D721Med (cell line): ENCODE results near the gene MECP2.
"Not testable (repeated sequence)": the region's sequence is repeated elsewhere in the genome, so short reads cannot be mapped to it uniquely, and the experiment has no call there.

ENCODE experiments used
- DNase-seq: peaks from one replicate; pipeline ENCODE4 v3.0.0; 2011; ENCODE audit warnings: low spot score; ENCODE audit not compliant: insufficient read length
- FAIRE-seq: peaks from 2 replicates; lab custom pipeline; 2011; peaks lifted over from hg19 to GRCh38; lab: Jason Lieb, UNC
- TF ChIP-seq, protein P1 (sequence below): IDR thresholded peaks from 2 replicates; pipeline ENCODE4 v1.5.1; 2012; ENCODE audit warnings: mild to moderate bottlenecking, control low read depth; ENCODE audit not compliant: insufficient read depth; ENCODE audit errors: missing control alignments

The MECP2 gene

DNA sequence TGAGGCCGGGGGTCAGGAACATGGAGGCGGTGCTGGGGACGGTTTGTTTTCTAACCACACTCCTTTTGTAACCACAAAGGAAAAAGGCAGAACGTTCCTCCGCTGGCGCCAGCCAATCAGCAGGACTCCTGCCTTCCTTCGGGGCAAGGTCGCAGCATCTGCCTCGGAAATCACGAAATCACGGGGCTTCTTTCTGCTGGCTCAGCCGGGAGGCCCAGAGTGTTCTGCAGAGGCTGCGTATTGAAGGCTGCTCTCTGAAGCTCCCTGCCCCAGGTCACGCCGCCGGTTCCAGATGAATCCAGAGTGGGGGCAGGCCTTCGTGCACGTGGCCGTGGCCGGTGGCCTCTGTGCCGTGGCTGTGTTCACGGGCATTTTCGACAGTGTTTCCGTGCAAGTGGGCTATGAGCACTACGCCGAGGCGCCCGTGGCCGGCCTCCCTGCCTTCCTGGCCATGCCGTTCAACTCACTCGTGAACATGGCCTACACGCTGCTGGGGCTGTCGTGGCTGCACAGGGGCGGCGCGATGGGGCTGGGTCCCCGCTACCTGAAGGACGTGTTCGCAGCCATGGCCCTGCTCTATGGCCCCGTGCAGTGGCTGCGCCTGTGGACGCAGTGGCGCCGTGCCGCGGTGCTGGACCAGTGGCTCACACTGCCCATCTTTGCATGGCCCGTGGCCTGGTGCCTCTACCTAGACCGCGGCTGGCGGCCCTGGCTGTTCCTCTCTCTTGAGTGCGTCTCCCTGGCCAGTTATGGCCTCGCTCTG, 115.6 kb downstream of the MECP2 start:
- DNase-seq (no peak), FAIRE-seq (no peak)
- TF ChIP-seq, protein P1, sequence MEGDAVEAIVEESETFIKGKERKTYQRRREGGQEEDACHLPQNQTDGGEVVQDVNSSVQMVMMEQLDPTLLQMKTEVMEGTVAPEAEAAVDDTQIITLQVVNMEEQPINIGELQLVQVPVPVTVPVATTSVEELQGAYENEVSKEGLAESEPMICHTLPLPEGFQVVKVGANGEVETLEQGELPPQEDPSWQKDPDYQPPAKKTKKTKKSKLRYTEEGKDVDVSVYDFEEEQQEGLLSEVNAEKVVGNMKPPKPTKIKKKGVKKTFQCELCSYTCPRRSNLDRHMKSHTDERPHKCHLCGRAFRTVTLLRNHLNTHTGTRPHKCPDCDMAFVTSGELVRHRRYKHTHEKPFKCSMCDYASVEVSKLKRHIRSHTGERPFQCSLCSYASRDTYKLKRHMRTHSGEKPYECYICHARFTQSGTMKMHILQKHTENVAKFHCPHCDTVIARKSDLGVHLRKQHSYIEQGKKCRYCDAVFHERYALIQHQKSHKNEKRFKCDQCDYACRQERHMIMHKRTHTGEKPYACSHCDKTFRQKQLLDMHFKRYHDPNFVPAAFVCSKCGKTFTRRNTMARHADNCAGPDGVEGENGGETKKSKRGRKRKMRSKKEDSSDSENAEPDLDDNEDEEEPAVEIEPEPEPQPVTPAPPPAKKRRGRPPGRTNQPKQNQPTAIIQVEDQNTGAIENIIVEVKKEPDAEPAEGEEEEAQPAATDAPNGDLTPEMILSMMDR, result no peak

DNA sequence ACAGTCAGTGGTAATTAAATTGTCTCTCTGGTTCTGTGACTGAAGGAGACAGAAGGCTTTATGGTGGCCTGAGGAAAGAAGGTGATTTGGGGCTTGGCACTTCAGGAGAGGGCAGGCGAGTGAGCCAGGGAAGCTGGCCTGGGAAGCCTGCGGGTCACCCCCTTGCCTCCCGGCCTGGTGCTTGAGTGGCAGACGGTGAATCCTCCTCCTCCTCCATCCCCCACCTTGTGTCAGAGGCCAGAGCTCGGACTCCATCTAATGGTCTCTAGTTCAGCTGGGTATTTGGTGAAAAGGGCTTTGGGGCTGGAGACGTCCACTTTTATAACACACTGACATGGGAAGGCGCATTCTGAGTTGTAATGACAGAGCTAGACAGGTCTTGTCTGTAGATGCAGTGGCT, 116.3 kb downstream of the MECP2 start:
- TF ChIP-seq, protein P1, result no peak
- FAIRE-seq, result no peak
- DNase-seq, result no peak

DNA sequence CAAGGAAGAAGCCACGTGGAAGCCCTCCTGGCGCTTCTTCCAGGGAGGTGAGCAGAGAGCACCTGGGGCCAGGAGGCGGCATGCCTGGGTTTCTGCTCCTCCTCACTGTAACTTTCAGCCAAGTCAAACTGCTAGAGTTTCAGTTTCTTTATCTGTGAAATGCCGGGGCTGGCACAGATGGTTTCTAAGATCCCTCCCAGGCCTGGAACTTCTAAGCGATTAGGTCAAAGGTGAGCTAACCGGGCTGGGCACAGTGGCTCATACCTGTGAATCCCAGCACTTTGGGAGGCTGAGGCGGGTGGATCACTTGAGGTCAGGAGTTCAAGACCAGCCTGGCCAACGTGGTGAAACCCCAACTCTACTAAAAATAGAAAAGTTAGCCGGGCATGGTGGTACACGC, 117.1 kb downstream of the MECP2 start:
- not testable (repeated sequence) for DNase-seq, FAIRE-seq

DNA sequence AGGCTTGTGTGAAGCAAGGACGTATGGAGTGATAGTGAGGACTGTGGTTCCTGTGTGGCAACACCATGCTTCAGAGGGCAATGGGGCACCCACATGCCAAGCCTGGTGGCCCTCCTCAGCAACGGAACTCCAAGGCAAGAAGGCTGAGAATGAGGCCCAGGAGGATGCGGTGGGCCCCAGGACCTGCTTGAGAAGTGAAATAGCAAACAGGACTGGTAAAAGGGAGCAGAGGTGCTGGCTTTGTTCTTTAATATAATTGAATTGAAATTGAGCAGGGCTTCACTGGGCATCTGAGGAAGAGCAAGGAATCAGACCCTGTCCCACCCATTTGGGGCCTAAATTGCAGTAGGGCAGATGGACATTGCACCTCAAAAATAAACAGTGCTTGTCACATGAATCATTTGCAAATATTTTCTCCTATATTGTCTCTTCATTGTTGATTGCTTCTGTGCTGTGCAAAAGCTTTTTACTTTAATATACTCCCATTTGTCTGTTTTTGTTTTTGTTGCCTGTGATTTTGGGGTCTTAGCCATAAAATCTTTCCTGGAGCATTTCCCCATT, 122.7 kb downstream of the MECP2 start:
- no peak for FAIRE-seq
- TF ChIP-seq, protein P1, result no peak
- DNase-seq, result no peak

DNA sequence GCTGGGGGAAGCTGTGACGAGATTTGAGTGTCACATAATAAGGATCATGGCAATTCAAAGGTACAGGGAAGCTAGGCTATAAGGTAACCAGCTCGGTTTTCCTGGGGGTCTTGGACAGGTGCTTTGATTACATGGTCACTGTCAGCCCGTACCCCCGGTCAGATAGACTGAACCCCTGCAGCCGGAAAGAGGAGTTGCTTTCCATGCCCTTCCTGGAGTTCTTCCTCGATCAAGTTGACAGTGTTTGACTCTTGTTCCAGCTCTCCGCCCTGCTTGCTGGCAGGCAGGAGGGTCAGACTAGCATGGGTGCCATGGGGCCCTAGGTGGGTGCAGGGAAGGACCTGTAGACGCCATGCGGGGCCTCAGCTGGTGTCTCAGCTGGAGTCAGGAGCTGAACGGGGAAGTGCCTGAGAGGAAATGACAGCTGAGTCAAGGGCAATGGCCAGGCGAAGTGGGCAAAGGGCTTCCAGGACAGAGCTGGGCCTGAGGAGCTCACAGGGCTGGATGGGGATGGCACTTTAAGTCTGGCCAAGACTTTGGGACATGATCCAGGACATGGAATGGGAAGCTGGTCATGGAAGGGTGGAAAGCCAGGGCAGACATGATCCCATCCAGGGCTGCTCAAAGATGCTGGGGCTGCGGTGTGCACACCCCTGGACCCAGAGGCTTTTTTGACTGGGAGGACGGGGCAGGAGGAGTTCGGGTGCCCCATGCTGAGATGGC, 123.4 kb downstream of the MECP2 start:
- DNase-seq, result no peak
- FAIRE-seq, result no peak
- TF ChIP-seq, protein P1, result no peak

DNA sequence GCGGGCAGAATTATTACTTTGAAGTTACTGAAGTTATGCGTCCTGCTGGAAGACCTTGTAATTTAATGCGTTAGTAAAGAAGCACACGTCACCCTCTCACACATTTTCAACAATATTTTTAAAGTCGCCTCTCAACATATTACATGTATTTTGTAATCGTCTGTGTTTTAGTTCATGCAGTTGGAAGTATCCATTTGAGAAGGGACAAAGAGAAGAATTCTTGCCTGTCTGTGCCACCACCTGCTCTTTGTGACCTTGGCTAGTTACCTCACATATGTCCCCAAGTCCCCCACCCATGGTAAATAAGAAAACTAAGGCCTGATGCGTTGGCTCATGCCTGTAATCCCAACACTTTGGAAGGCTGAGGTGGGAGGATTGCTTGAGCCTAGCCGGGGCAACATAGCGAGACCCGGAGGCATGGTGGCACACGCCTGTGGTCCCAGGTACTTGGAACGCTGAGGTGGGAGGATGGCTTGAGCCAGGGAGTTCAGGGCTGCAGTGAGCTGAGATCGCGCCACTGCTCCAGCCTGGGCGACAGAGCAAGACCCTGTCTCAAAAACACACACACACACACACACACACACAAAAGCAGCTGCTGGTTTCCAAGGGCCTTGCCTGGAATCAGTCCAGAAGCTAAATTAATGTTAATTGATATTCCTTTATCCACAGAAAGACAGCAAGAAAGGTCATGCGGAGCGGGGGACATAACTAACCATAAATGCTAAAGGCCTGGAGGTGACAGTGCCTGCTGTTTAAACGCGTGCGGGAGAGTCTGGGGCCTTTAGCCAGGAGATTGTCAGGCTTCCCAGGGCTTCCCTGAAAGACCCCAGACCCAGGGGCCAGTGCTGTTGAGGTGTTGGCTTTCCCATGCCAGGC, 124.2 kb downstream of the MECP2 start:
- TF ChIP-seq, protein P1, result no peak
- no peak for DNase-seq
- no peak for FAIRE-seq
